ENCODE data around the gene SLC28A3.

SLC28A3 gene

DNA sequence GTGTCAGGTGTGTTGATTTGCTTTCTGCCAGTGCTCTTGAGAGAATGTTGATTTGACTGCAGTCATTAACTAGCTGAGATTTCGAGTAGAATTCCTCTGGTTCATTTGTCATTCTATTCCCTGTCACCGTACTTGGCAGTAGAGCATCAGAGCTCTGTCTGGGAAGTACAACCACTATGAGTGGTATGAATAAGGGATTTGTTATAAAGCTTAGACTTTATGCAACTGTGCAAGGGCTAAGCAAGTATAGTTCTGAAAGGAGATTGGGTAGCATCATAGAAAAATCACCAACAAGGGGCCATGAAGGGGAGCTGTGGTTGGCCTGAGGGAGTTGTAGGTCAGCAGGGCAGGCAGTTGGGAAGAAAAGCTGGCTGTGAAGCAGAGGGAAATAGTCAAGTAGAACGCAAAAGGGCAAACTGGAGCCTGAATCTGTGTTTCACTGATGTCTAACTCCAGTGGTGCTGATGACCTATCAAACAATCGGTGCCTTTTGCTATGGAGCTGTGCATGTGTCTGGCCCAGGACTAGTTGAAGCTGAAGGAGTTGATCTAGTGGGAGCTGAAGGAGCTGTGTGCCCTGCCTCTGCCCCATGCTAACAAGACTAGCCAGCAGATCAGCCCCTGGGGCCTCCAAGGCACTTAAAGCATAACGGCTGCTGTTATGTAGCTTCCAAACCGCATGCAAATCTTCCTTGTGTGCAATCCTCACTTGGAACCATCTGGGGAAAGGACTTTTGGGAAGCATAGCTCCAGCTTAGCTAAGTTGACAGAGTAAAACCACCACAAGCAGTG, 110.0 kb downstream of the SLC28A3 start:
- H3K36me3 Mint-ChIP-seq (ENCODE audit: low read depth), result no peaks in the 10 kb centered on the region
- peaks cover 28% of the 10 kb centered on the region for H3K4me1 Mint-ChIP-seq
- peak overlapping the region; percentile 10 for H3K27ac Mint-ChIP-seq
- H3K27me3 Mint-ChIP-seq (ENCODE audit: low read depth, poor library complexity), result peaks cover 3% of the 10 kb centered on the region
- no peak for DNase-seq
- H3K9me3 Mint-ChIP-seq, result no peaks in the 10 kb centered on the region
- H3K4me3 Mint-ChIP-seq, result no peak overlapping the region
- TF ChIP-seq CTCF (IDR thresholded peaks at IDR 0.05), result no peak

DNA sequence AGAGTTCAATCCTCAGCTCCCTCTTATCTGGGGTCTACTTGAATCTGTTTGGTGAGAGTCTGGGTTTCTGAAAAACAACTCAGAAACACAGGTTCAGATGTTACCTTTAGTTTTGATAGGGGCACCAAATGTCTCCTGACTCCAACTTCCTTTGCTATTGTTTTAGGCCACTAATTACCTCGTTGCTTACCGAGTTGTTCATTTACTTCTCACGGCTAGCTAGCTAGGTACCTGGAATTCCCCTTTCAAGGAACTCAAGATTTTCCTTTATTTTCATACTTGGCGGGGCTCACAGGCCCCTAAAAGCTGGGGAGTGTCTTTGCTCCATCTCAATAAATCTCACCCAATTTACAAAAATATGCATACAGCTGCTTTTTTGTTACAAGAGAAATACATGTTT, 111.4 kb downstream of the SLC28A3 start:
- Mint-ChIP-seq H3K9me3 (no peaks in the 10 kb centered on the region), H3K4me1 (peaks cover 28% of the 10 kb centered on the region), H3K4me3 (no peak overlapping the region), H3K36me3 (ENCODE audit: low read depth) (no peaks in the 10 kb centered on the region), H3K27me3 (ENCODE audit: low read depth, poor library complexity) (peaks cover 3% of the 10 kb centered on the region), H3K27ac (no peak overlapping the region)
- no peak for DNase-seq
- no peak for TF ChIP-seq CTCF (IDR thresholded peaks at IDR 0.05)

DNA sequence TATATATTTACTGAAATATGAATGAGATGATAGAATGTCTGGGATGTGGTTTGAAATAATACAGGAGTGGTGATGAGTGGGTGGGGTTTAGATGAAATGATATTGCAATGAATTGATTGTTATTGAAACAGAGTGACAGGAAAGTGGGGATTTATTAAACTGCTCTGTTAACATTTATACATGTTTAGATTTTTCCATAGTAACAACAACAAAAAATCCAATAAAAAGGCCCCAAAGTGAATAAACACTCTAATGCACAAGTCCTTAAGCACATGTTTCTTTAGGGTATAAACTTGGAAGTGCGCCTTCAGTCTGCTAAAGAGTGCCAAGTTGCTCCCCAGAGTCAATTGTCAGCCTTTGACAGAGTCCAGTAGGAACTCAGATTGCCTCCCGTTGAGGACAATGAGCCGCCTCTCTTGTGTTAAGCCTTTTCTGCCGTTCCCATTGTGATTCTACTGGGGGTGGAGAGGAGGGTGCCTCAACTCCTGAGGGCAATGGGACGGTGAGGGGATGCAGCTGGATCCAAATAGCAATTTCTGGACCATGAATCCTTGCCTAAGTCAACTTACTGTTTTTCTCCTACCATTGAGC, 112.3 kb downstream of the SLC28A3 start:
- peaks cover 28% of the 10 kb centered on the region for H3K4me1 Mint-ChIP-seq
- no peak for DNase-seq
- H3K4me3 Mint-ChIP-seq, result no peak overlapping the region
- no peak for TF ChIP-seq CTCF (IDR thresholded peaks at IDR 0.05)
- no peak overlapping the region for H3K27ac Mint-ChIP-seq
- H3K36me3 Mint-ChIP-seq (ENCODE audit: low read depth), result no peaks in the 10 kb centered on the region
- H3K9me3 Mint-ChIP-seq, result no peaks in the 10 kb centered on the region
- H3K27me3 Mint-ChIP-seq (ENCODE audit: low read depth, poor library complexity), result peaks cover 7% of the 10 kb centered on the region

DNA sequence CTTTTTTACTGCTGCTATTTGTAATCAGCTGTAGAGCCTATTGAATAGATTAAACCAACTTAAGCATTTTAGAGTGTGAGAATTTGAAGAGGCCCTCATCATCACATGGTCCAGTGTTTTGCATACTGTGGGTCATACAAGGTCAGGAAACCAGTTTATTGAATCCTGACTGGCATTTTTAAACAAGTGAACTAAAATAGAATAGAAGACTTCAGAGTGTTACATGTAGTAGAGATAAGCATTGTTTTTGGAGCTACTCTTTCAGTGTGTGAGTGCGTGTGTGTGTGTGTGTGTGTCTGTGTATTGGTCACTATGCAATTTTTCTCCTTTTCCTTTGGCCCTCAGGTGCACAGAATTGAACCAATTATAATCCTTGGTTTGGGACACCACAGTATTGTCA, 114.4 kb downstream of the SLC28A3 start:
- H3K4me3 Mint-ChIP-seq, result no peak overlapping the region
- no peak overlapping the region for H3K27ac Mint-ChIP-seq
- H3K36me3 Mint-ChIP-seq (ENCODE audit: low read depth), result no peaks in the 10 kb centered on the region
- peaks cover 20% of the 10 kb centered on the region for H3K4me1 Mint-ChIP-seq
- peaks cover 5% of the 10 kb centered on the region for H3K27me3 Mint-ChIP-seq (ENCODE audit: low read depth, poor library complexity)
- DNase-seq, result no peak
- peaks cover 12% of the 10 kb centered on the region for H3K9me3 Mint-ChIP-seq
- TF ChIP-seq CTCF (IDR thresholded peaks at IDR 0.05), result no peak
